GM23338 (cell line): ENCODE results near the gene AOPEP. TPM values are rescaled to one million over a fixed set of nuclear protein-coding genes. Genes with fewer than 3 reads are reported as not detected.

Source experiments
- ATAC-seq: fragments of 200-7000 bp; cut with Tn5 transposase; 3 replicates; pipeline ENCODE4 v1.9.1; 2020
- DNase-seq: peaks from one replicate; pipeline ENCODE4 v3.0.0-alpha.2; 2015; ENCODE audit warnings: low spot score
- H2AFZ ChIP-seq: fragments of 200-600 bp; sonication (generic); 2 replicates; pipeline ENCODE4 v1.8.0; 2016; ENCODE audit warnings: antibody characterized with exemption, mild to moderate bottlenecking, moderate library complexity
- H3F3A ChIP-seq: fragments of 200-600 bp; sonication (generic); replicated peaks from 2 replicates; pipeline ENCODE4 v1.8.0; 2017; ENCODE audit warnings: antibody characterized with exemption, mixed run types, low read depth
- H3K27ac ChIP-seq: fragments of 200-600 bp; sonication (generic); 2 replicates; pipeline ENCODE4 v1.6.1; 2016; ENCODE audit warnings: low read depth
- H3K27me3 ChIP-seq: fragments of 200-600 bp; sonication (generic); 2 replicates; pipeline ENCODE4 v1.8.0; 2016; ENCODE audit warnings: mild to moderate bottlenecking, mixed run types, moderate library complexity; ENCODE audit not compliant: insufficient read depth
- H3K36me3 ChIP-seq: fragments of 200-600 bp; sonication (generic); 2 replicates; pipeline ENCODE4 v1.8.0; 2016; ENCODE audit warnings: mild to moderate bottlenecking; ENCODE audit not compliant: insufficient read depth
- H3K4me1 ChIP-seq: fragments of 200-600 bp; sonication (generic); 2 replicates; pipeline ENCODE4 v1.8.0; 2016; ENCODE audit warnings: mild to moderate bottlenecking, moderate library complexity; ENCODE audit not compliant: insufficient read depth
- H3K4me2 ChIP-seq: fragments of 200-600 bp; sonication (generic); 2 replicates; pipeline ENCODE4 v1.7.1; 2017; ENCODE audit warnings: mixed run types
- H3K4me3 ChIP-seq: fragments of 200-600 bp; sonication (generic); 2 replicates; pipeline ENCODE4 v1.6.1; 2016; ENCODE audit warnings: mixed run types
- H3K79me2 ChIP-seq: fragments of 200-600 bp; sonication (generic); replicated peaks from 2 replicates; pipeline ENCODE4 v1.8.0; 2017; ENCODE audit warnings: mild to moderate bottlenecking; ENCODE audit not compliant: insufficient read depth
- H3K9me2 ChIP-seq: fragments of 200-600 bp; sonication (generic); 2 replicates; pipeline ENCODE4 v1.8.0; 2017; ENCODE audit not compliant: insufficient read depth
- H4K20me1 ChIP-seq: fragments of 200-600 bp; sonication (generic); replicated peaks from 2 replicates; pipeline ENCODE4 v1.8.0; 2017; ENCODE audit warnings: mild to moderate bottlenecking; ENCODE audit not compliant: insufficient read depth
- H3K27ac Mint-ChIP-seq: 2 replicates; pipeline ENCODE4 v1.8.0; 2020; ENCODE audit warnings: inconsistent platforms, mild to moderate bottlenecking, moderate library complexity, mixed read lengths
- H3K27me3 Mint-ChIP-seq: 3 replicates; pipeline ENCODE4 v1.8.0; 2022; ENCODE audit warnings: low read depth, mild to moderate bottlenecking, moderate library complexity, mixed read lengths, inconsistent platforms; ENCODE audit not compliant: insufficient read depth, poor library complexity
- H3K36me3 Mint-ChIP-seq: 3 replicates; pipeline ENCODE4 v1.8.0; 2021; ENCODE audit warnings: low read depth, mild to moderate bottlenecking, inconsistent platforms, moderate library complexity, mixed read lengths
- H3K4me1 Mint-ChIP-seq: 3 replicates; pipeline ENCODE4 v1.8.0; 2020; ENCODE audit warnings: mild to moderate bottlenecking, inconsistent platforms, mixed read lengths
- H3K4me3 Mint-ChIP-seq: 3 replicates; pipeline ENCODE4 v1.8.0; 2021; ENCODE audit warnings: moderate library complexity, mild to moderate bottlenecking, inconsistent platforms, mixed read lengths
- H3K9me3 Mint-ChIP-seq: 3 replicates; pipeline ENCODE4 v1.8.0; 2020; ENCODE audit warnings: moderate library complexity, mild to moderate bottlenecking, inconsistent platforms, mixed read lengths
- EZH2 ChIP-seq: fragments of 200-600 bp; sonication (generic); IDR thresholded peaks from one replicate; pipeline ENCODE4 v1.8.0; 2017; ENCODE audit warnings: antibody characterized with exemption, mild to moderate bottlenecking, low read depth; ENCODE audit not compliant: unreplicated experiment
- EZH2phosphoT487 ChIP-seq: fragments of 200-600 bp; sonication (generic); IDR thresholded peaks from one replicate; pipeline ENCODE4 v1.8.1; 2018; ENCODE audit warnings: antibody characterized with exemption; ENCODE audit not compliant: unreplicated experiment
- ZNF331 ChIP-seq: fragments of 250-450 bp; sonication (Bioruptor Pico); IDR thresholded peaks from 2 replicates; pipeline ENCODE4 v1.5.0; 2020; ENCODE audit warnings: low read depth, mild to moderate bottlenecking, moderate library complexity
- polyA plus RNA-seq: library from polyadenylated mRNA; unstranded; fragments of >200 nt; fragmentation: Nextera tagmentation; extraction: Ambion mirVana; gene quantifications from 2 replicates; pipeline ENCODE4 v1.2.1, GENCODE V29; 2016
- total RNA-seq: library from RNA; depleted of rRNA; stranded (reverse); fragments of >200 nt; shearing (Covaris generic); gene quantifications from 2 replicates; pipeline ENCODE4 v1.2.3, GENCODE V29; 2014
- TF ChIP-seq, protein P1 (sequence below): fragments of 250-450 bp; sonication (Bioruptor Pico); IDR thresholded peaks from 2 replicates; pipeline ENCODE4 v1.5.0; 2020; ENCODE audit warnings: mild to moderate bottlenecking, moderate library complexity
- TF ChIP-seq, protein P2 (sequence below): IDR thresholded peaks from one replicate; pipeline ENCODE4 v1.6.1; 2018; ENCODE audit warnings: antibody characterized with exemption; ENCODE audit not compliant: unreplicated experiment

The AOPEP gene
- total and polyA plus RNA-seq, 2 experiments from 2014 or later = 7.0 to 16.5 TPM

DNA sequence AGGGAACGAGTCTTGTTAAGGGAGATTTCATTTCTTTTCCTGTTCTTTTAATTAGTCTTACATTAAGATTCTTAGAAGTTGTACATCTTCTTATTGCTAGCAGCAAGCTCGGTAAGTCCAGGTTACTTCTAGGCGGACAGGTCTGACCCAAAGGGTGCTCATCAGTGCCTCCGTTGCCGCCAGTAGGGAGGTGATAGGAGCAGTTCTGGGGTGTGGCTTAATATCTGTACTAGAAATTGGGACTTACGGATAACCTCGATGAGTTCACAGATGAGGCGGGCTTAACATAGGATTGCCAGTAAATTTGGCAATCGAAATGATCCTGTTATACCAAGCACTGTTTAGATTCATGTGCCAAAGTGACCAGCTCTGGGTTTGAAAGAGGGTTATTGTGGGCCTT, 312.2 kb downstream of the AOPEP start (continued):
- TF ChIP-seq, protein P1, sequence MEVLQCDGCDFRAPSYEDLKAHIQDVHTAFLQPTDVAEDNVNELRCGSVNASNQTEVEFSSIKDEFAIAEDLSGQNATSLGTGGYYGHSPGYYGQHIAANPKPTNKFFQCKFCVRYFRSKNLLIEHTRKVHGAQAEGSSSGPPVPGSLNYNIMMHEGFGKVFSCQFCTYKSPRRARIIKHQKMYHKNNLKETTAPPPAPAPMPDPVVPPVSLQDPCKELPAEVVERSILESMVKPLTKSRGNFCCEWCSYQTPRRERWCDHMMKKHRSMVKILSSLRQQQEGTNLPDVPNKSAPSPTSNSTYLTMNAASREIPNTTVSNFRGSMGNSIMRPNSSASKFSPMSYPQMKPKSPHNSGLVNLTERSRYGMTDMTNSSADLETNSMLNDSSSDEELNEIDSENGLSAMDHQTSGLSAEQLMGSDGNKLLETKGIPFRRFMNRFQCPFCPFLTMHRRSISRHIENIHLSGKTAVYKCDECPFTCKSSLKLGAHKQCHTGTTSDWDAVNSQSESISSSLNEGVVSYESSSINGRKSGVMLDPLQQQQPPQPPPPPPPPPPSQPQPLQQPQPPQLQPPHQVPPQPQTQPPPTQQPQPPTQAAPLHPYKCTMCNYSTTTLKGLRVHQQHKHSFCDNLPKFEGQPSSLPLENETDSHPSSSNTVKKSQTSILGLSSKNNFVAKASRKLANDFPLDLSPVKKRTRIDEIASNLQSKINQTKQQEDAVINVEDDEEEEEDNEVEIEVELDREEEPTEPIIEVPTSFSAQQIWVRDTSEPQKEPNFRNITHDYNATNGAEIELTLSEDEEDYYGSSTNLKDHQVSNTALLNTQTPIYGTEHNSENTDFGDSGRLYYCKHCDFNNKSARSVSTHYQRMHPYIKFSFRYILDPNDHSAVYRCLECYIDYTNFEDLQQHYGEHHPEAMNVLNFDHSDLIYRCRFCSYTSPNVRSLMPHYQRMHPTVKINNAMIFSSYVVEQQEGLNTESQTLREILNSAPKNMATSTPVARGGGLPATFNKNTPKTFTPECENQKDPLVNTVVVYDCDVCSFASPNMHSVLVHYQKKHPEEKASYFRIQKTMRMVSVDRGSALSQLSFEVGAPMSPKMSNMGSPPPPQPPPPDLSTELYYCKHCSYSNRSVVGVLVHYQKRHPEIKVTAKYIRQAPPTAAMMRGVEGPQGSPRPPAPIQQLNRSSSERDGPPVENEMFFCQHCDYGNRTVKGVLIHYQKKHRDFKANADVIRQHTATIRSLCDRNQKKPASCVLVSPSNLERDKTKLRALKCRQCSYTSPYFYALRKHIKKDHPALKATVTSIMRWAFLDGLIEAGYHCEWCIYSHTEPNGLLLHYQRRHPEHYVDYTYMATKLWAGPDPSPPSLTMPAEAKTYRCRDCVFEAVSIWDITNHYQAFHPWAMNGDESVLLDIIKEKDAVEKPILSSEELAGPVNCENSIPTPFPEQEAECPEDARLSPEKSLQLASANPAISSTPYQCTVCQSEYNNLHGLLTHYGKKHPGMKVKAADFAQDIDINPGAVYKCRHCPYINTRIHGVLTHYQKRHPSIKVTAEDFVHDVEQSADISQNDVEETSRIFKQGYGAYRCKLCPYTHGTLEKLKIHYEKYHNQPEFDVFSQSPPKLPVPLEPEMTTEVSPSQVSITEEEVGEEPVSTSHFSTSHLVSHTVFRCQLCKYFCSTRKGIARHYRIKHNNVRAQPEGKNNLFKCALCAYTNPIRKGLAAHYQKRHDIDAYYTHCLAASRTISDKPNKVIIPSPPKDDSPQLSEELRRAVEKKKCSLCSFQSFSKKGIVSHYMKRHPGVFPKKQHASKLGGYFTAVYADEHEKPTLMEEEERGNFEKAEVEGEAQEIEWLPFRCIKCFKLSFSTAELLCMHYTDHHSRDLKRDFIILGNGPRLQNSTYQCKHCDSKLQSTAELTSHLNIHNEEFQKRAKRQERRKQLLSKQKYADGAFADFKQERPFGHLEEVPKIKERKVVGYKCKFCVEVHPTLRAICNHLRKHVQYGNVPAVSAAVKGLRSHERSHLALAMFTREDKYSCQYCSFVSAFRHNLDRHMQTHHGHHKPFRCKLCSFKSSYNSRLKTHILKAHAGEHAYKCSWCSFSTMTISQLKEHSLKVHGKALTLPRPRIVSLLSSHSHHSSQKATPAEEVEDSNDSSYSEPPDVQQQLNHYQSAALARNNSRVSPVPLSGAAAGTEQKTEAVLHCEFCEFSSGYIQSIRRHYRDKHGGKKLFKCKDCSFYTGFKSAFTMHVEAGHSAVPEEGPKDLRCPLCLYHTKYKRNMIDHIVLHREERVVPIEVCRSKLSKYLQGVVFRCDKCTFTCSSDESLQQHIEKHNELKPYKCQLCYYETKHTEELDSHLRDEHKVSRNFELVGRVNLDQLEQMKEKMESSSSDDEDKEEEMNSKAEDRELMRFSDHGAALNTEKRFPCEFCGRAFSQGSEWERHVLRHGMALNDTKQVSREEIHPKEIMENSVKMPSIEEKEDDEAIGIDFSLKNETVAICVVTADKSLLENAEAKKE (CRISPR knock-in tag) = no peak
- no peak for TF ChIP-seq ZNF331 (CRISPR knock-in tag)
- no peak for TF ChIP-seq EZH2phosphoT487

DNA sequence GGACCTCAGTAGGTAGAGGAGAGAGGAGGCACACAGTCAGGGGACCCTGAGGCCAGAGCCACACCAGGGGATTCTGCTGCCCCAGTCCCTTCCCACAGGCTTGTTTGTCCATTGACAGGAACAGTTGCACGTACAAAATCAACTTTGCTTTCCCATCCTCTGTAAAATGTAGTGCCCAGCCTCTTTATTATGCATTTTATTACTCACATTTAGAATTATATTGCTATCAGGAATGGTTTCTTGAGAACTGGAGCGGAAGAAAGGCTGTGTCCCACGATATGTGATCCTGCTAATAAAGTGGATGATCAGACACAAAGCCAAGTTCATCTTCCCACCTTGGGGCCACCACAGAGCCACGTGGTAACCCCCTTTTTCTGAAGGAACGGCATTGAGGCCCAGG, 313.6 kb downstream of the AOPEP start:
- Histone ChIP-seq H3K9me2 (no peaks in the 10 kb centered on the region), H3K4me3 (no peak overlapping the region), H2AFZ (no peak overlapping the region), H3K4me1 (no peaks in the 10 kb centered on the region; the same call in 1 of the 2 replicates), H3K27ac (no peak overlapping the region), H3K79me2 (no peaks in the 10 kb centered on the region), H3F3A (no peaks in the 10 kb centered on the region), H3K4me2 (no peak overlapping the region), H4K20me1 (no peaks in the 10 kb centered on the region), H3K27me3 (0 out of 2 replicates have a peak, but pooled peaks cover 3% of the 10 kb centered on the region), H3K36me3 (no peaks in the 10 kb centered on the region)
- DNase-seq (no peak), ATAC-seq (no peak)
- Mint-ChIP-seq H3K4me3 (no peak overlapping the region), H3K27ac (no peak overlapping the region), H3K4me1 (peaks cover 8% of the 10 kb centered on the region), H3K9me3 (no peaks in the 10 kb centered on the region), H3K27me3 (peaks cover 8% of the 10 kb centered on the region), H3K36me3 (no peaks in the 10 kb centered on the region)
- TF ChIP-seq EZH2phosphoT487 = no peak
- TF ChIP-seq ZNF331 (CRISPR knock-in tag) = no peak
- TF ChIP-seq, protein P1 (CRISPR knock-in tag) = no peak
- TF ChIP-seq, protein P2, sequence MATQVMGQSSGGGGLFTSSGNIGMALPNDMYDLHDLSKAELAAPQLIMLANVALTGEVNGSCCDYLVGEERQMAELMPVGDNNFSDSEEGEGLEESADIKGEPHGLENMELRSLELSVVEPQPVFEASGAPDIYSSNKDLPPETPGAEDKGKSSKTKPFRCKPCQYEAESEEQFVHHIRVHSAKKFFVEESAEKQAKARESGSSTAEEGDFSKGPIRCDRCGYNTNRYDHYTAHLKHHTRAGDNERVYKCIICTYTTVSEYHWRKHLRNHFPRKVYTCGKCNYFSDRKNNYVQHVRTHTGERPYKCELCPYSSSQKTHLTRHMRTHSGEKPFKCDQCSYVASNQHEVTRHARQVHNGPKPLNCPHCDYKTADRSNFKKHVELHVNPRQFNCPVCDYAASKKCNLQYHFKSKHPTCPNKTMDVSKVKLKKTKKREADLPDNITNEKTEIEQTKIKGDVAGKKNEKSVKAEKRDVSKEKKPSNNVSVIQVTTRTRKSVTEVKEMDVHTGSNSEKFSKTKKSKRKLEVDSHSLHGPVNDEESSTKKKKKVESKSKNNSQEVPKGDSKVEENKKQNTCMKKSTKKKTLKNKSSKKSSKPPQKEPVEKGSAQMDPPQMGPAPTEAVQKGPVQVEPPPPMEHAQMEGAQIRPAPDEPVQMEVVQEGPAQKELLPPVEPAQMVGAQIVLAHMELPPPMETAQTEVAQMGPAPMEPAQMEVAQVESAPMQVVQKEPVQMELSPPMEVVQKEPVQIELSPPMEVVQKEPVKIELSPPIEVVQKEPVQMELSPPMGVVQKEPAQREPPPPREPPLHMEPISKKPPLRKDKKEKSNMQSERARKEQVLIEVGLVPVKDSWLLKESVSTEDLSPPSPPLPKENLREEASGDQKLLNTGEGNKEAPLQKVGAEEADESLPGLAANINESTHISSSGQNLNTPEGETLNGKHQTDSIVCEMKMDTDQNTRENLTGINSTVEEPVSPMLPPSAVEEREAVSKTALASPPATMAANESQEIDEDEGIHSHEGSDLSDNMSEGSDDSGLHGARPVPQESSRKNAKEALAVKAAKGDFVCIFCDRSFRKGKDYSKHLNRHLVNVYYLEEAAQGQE = no peak
- TF ChIP-seq EZH2 = no peak
